ENCODE results near the gene DIAPH1.

- TF ChIP-seq CTCF (IDR thresholded peaks at IDR 0.05) (no peak), ZFX (IDR thresholded peaks at IDR 0.05; ENCODE audit: borderline replicate concordance) (no peak)
Measured at GRCh38 chr5:141655020-141655419, 36.2 kb upstream of the DIAPH1 start.

Data from 22Rv1 (cell line).